Measurements from ENCODE around the gene ST7.

- no peak for TF ChIP-seq POLR2A (IDR thresholded peaks at IDR 0.05)
- TF ChIP-seq, protein P1, sequence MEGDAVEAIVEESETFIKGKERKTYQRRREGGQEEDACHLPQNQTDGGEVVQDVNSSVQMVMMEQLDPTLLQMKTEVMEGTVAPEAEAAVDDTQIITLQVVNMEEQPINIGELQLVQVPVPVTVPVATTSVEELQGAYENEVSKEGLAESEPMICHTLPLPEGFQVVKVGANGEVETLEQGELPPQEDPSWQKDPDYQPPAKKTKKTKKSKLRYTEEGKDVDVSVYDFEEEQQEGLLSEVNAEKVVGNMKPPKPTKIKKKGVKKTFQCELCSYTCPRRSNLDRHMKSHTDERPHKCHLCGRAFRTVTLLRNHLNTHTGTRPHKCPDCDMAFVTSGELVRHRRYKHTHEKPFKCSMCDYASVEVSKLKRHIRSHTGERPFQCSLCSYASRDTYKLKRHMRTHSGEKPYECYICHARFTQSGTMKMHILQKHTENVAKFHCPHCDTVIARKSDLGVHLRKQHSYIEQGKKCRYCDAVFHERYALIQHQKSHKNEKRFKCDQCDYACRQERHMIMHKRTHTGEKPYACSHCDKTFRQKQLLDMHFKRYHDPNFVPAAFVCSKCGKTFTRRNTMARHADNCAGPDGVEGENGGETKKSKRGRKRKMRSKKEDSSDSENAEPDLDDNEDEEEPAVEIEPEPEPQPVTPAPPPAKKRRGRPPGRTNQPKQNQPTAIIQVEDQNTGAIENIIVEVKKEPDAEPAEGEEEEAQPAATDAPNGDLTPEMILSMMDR (IDR thresholded peaks at IDR 0.05): no peak
Measured at GRCh38 chr7:117133125-117133524, 179.8 kb downstream of the ST7 start.
